Measurements from ENCODE around the gene LCLAT1. TPM values are rescaled to one million over a fixed set of nuclear protein-coding genes. Genes with fewer than 3 reads are reported as not detected.

Gene LCLAT1
- total and polyA plus RNA-seq, 2 donors (not counting 1 experiment from before 2014, with no cell fraction given), result 5.1 to 21.9 TPM

GRCh38 chr2:30628341-30628740 is 181.3 kb downstream of the LCLAT1 start:
- TF ChIP-seq CTCF (IDR thresholded peaks at IDR 0.05), result no peak
- no peak for TF ChIP-seq EZH2 (IDR thresholded peaks at IDR 0.05; ENCODE audit: borderline replicate concordance, insufficient read depth, low read depth, low read length, poor library complexity, severe bottlenecking)
- no peaks in the 10 kb centered on the region for H3K9me3 Mint-ChIP-seq (ENCODE audit: insufficient read depth)
- Histone ChIP-seq H3K9ac (ENCODE audit: low read length) (no peak overlapping the region), H3K9me3 (ENCODE audit: control extremely low read depth in 1 of 3, control insufficient read depth in 2 of 3, insufficient read depth in 1 of 3, low read length in 2 of 3) (peaks cover 0 to 3% (median 0%) of the 10 kb centered on the region in 3 donors), H3K4me3 (ENCODE audit: control extremely low read depth in 1 of 5, extremely low read depth in 1 of 5, insufficient read depth in 1 of 5, low read depth in 2 of 5, low read length in 4 of 5) (no peak overlapping the region), H4K20me1 (ENCODE audit: control insufficient read depth, insufficient read depth, low read length, poor library complexity, severe bottlenecking) (no peaks in the 10 kb centered on the region), H3K4me1 (ENCODE audit: control insufficient read depth in 2 of 2, insufficient read depth in 2 of 2, low read length in 2 of 2) (peaks cover 10 to 21% of the 10 kb centered on the region in 2 donors), H3K36me3 (replicated peaks in 1 of 2; ENCODE audit: control extremely low read depth in 1 of 2, control insufficient read depth in 1 of 2, extremely low read depth in 1 of 2, insufficient read depth in 2 of 2, low read length in 1 of 2) (peaks cover 0 to 5% of the 10 kb centered on the region in 2 experiments), H3K4me2 (replicated peaks; ENCODE audit: low read depth, low read length, poor library complexity, severe bottlenecking) (no peak overlapping the region), H3K27me3 (replicated peaks in 1 of 4; ENCODE audit: control extremely low read depth in 1 of 4, control insufficient read depth in 3 of 4, insufficient read depth in 4 of 4, low read length in 3 of 4) (no peaks in the 10 kb centered on the region), H3K79me2 (ENCODE audit: control insufficient read depth, insufficient read depth, low read length) (no peaks in the 10 kb centered on the region), H3K27ac (ENCODE audit: low read length in 2 of 2) (no peak overlapping the region), H2AFZ (ENCODE audit: insufficient read depth, low read depth, low read length, poor library complexity, severe bottlenecking) (no peak overlapping the region)
- peaks cover 42% of the 10 kb centered on the region for H3K4me1 Mint-ChIP-seq
- no peaks in the 10 kb centered on the region for H3K27me3 Mint-ChIP-seq
- WGBS (ENCODE audit: insufficient coverage), result 60% methylated on average over 1 of the region's 2 CpGs
- ATAC-seq (ENCODE audit: low read depth) (no peak), DNase-seq (no peak)
- intact Hi-C loops (cut with micrococcal nuclease), result loop anchor here (5.0 kb wide), 1 partner anchor 46 kb away; no protein-coding TSS in a partner anchor
- ChIA-PET POLR2A (no interaction called here), CTCF (no interaction called here)
- H3K27ac Mint-ChIP-seq, result no peak overlapping the region
- H3K4me3 Mint-ChIP-seq, result no peak overlapping the region

- ChIA-PET CTCF (interaction anchor here (0.7 kb wide), 1 partner anchor 402 kb away, joined by 3 read pairs; no protein-coding TSS in a partner anchor), POLR2A (no interaction called here)
- no peak overlapping the region for H2AFZ ChIP-seq (ENCODE audit: insufficient read depth, low read depth, low read length, poor library complexity, severe bottlenecking)
- 100% methylated on average over 3 of the region's 6 CpGs for whole genome bisulfite sequencing (ENCODE audit: insufficient coverage)
- H3K4me1 ChIP-seq (ENCODE audit: control insufficient read depth in 2 of 2, insufficient read depth in 2 of 2, low read length in 2 of 2), result peaks cover 10 to 21% of the 10 kb centered on the region in 2 donors
- H3K4me2 ChIP-seq (replicated peaks; ENCODE audit: low read depth, low read length, poor library complexity, severe bottlenecking), result no peak overlapping the region
- Mint-ChIP-seq H3K4me3 (no peak overlapping the region), H3K4me1 (peaks cover 32% of the 10 kb centered on the region), H3K27ac (no peak overlapping the region), H3K9me3 (ENCODE audit: insufficient read depth) (no peaks in the 10 kb centered on the region), H3K27me3 (no peaks in the 10 kb centered on the region)
- peaks cover 0 to 7% of the 10 kb centered on the region in 2 experiments for H3K36me3 ChIP-seq (replicated peaks in 1 of 2; ENCODE audit: control extremely low read depth in 1 of 2, control insufficient read depth in 1 of 2, extremely low read depth in 1 of 2, insufficient read depth in 2 of 2, low read length in 1 of 2)
- ATAC-seq (ENCODE audit: low read depth) (no peak), DNase-seq (no peak)
- H3K9ac ChIP-seq (ENCODE audit: low read length), result no peak overlapping the region
- intact Hi-C loops (cut with micrococcal nuclease), result loop anchor here (5.0 kb wide), 1 partner anchor 48 kb away; no protein-coding TSS in a partner anchor
- H3K4me3 ChIP-seq (ENCODE audit: control extremely low read depth in 1 of 5, extremely low read depth in 1 of 5, insufficient read depth in 1 of 5, low read depth in 2 of 5, low read length in 4 of 5), result no peak overlapping the region
- no peaks in the 10 kb centered on the region for H3K9me3 ChIP-seq (ENCODE audit: control extremely low read depth in 1 of 3, control insufficient read depth in 2 of 3, insufficient read depth in 1 of 3, low read length in 2 of 3)
- H3K27ac ChIP-seq (ENCODE audit: low read length in 2 of 2), result no peak overlapping the region
- H3K79me2 ChIP-seq (ENCODE audit: control insufficient read depth, insufficient read depth, low read length), result no peaks in the 10 kb centered on the region
- no peak for TF ChIP-seq EZH2 (IDR thresholded peaks at IDR 0.05; ENCODE audit: borderline replicate concordance, insufficient read depth, low read depth, low read length, poor library complexity, severe bottlenecking)
- no peak for TF ChIP-seq CTCF (IDR thresholded peaks at IDR 0.05)
- no peaks in the 10 kb centered on the region for H4K20me1 ChIP-seq (ENCODE audit: control insufficient read depth, insufficient read depth, low read length, poor library complexity, severe bottlenecking)
- H3K27me3 ChIP-seq (replicated peaks in 1 of 4; ENCODE audit: control extremely low read depth in 1 of 4, control insufficient read depth in 3 of 4, insufficient read depth in 4 of 4, low read length in 3 of 4), result no peaks in the 10 kb centered on the region
Measured at GRCh38 chr2:30629866-30630265, 182.8 kb downstream of the LCLAT1 start.

Measured in B cell (primary cell).